ENCODE results near the gene RUBCNL.

Gene RUBCNL

GRCh38 chr13:46337700-46338099, 49.4 kb downstream of the RUBCNL start:
- no peak for TF ChIP-seq MAX (IDR thresholded peaks at IDR 0.05; ENCODE audit: low read depth, low read length)
- no peak for TF ChIP-seq POLR2A (IDR thresholded peaks at IDR 0.05; ENCODE audit: extremely low read depth, insufficient read length)
- no peak for TF ChIP-seq MYC (IDR thresholded peaks at IDR 0.05; ENCODE audit: low read depth, low read length)
- TF ChIP-seq CTCF (IDR thresholded peaks at IDR 0.05; ENCODE audit: low read depth, low read length) = no peak
- no peak overlapping the region for H3K4me3 ChIP-seq (ENCODE audit: low read depth, low read length)
- no peak for DNase-seq (ENCODE audit: low read depth)

- H3K4me3 ChIP-seq (ENCODE audit: low read depth, low read length) = no peak overlapping the region
- DNase-seq (ENCODE audit: low read depth) = no peak
- TF ChIP-seq POLR2A (IDR thresholded peaks at IDR 0.05; ENCODE audit: extremely low read depth, insufficient read length) (no peak), MAX (IDR thresholded peaks at IDR 0.05; ENCODE audit: low read depth, low read length) (no peak), CTCF (IDR thresholded peaks at IDR 0.05; ENCODE audit: low read depth, low read length) (no peak), MYC (IDR thresholded peaks at IDR 0.05; ENCODE audit: low read depth, low read length) (no peak)
Measured at GRCh38 chr13:46334035-46334822, 52.8 kb downstream of the RUBCNL start.

- TF ChIP-seq MYC (IDR thresholded peaks at IDR 0.05; ENCODE audit: low read depth, low read length) = no peak
- TF ChIP-seq POLR2A (IDR thresholded peaks at IDR 0.05; ENCODE audit: extremely low read depth, insufficient read length) = no peak
- TF ChIP-seq CTCF (IDR thresholded peaks at IDR 0.05; ENCODE audit: low read depth, low read length) = no peak
- TF ChIP-seq MAX (IDR thresholded peaks at IDR 0.05; ENCODE audit: low read depth, low read length) = no peak
- DNase-seq (ENCODE audit: low read depth) = no peak
- no peak overlapping the region for H3K4me3 ChIP-seq (ENCODE audit: low read depth, low read length)
Measured at GRCh38 chr13:46332772-46333171, 54.3 kb downstream of the RUBCNL start.

GRCh38 chr13:46329624-46330023, 57.4 kb downstream of the RUBCNL start:
- no peak for DNase-seq (ENCODE audit: low read depth)
- no peak overlapping the region for H3K4me3 ChIP-seq (ENCODE audit: low read depth, low read length)
- TF ChIP-seq MYC (IDR thresholded peaks at IDR 0.05; ENCODE audit: low read depth, low read length) (no peak), MAX (IDR thresholded peaks at IDR 0.05; ENCODE audit: low read depth, low read length) (no peak), POLR2A (IDR thresholded peaks at IDR 0.05; ENCODE audit: extremely low read depth, insufficient read length) (no peak)

GRCh38 chr13:46327246-46327645, 59.8 kb downstream of the RUBCNL start:
- DNase-seq (ENCODE audit: low read depth) = no peak
- no peak overlapping the region for H3K4me3 ChIP-seq (ENCODE audit: low read depth, low read length)
- TF ChIP-seq POLR2A (IDR thresholded peaks at IDR 0.05; ENCODE audit: extremely low read depth, insufficient read length) (no peak), MAX (IDR thresholded peaks at IDR 0.05; ENCODE audit: low read depth, low read length) (no peak), CTCF (IDR thresholded peaks at IDR 0.05; ENCODE audit: low read depth, low read length) (no peak), MYC (IDR thresholded peaks at IDR 0.05; ENCODE audit: low read depth, low read length) (no peak)

- no peak for DNase-seq (ENCODE audit: low read depth)
- TF ChIP-seq CTCF (IDR thresholded peaks at IDR 0.05; ENCODE audit: low read depth, low read length) (no peak), MAX (IDR thresholded peaks at IDR 0.05; ENCODE audit: low read depth, low read length) (no peak), MYC (IDR thresholded peaks at IDR 0.05; ENCODE audit: low read depth, low read length) (no peak), POLR2A (IDR thresholded peaks at IDR 0.05; ENCODE audit: extremely low read depth, insufficient read length) (no peak)
- no peak overlapping the region for H3K4me3 ChIP-seq (ENCODE audit: low read depth, low read length)
Measured at GRCh38 chr13:46324976-46325375, 62.1 kb downstream of the RUBCNL start.
